Activated CD8-positive, alpha-beta T cell treated with anti-CD3 and anti-CD28 coated beads for 36 hours (primary cell): ENCODE results near the gene ELMO2. TPM values are rescaled to one million over a fixed set of nuclear protein-coding genes. Genes with fewer than 3 reads are reported as not detected.

Source experiments
- ATAC-seq: fragments of 200-7000 bp; cut with Tn5 transposase; one replicate; pipeline ENCODE4 v1.10.0; 2021; ENCODE audit warnings: mild to moderate bottlenecking, moderate library complexity
- CTCF ChIA-PET: fragments of 350-600 bp; sonication (Branson Sonifier 250); formaldehyde crosslinking; loops from one replicate; lab custom pipeline; 2021; ENCODE audit warnings: antibody characterized with exemption; lab: Charles Lee
- POLR2A ChIA-PET: fragments of 350-600 bp; sonication (Branson Sonifier 250); formaldehyde crosslinking; loops from one replicate; lab custom pipeline; 2021; ENCODE audit warnings: antibody characterized with exemption; lab: Charles Lee
- DNase-seq: peaks from one replicate; pipeline ENCODE4 v3.0.0-alpha.2; 2020
- H3K27ac Mint-ChIP-seq: one replicate; pipeline ENCODE4 v1.8.0; 2021; ENCODE audit warnings: mild to moderate bottlenecking, mixed read lengths
- H3K27me3 Mint-ChIP-seq: one replicate; pipeline ENCODE4 v1.8.0; 2021; ENCODE audit warnings: mixed read lengths
- H3K36me3 Mint-ChIP-seq: one replicate; pipeline ENCODE4 v1.8.0; 2021; ENCODE audit warnings: low read depth, mixed read lengths
- H3K4me1 Mint-ChIP-seq: one replicate; pipeline ENCODE4 v1.8.0; 2021; ENCODE audit warnings: low read depth, mixed read lengths
- H3K4me3 Mint-ChIP-seq: one replicate; pipeline ENCODE4 v1.8.0; 2021; ENCODE audit warnings: mild to moderate bottlenecking, moderate library complexity, mixed read lengths
- H3K9me3 Mint-ChIP-seq: one replicate; pipeline ENCODE4 v1.8.0; 2021; ENCODE audit warnings: mixed read lengths
- intact Hi-C: fragments of 100-400 bp; cut with micrococcal nuclease; formaldehyde crosslinking; loops from one replicate; pipeline ENCODE4 v1.10.0; 2022
- total RNA-seq, 2 experiments: library from RNA; stranded (reverse); gene quantifications; one replicate each; pipeline ENCODE4 v1.2.3, GENCODE V29; 2021
- TF ChIP-seq, protein P1 (sequence below): fragments of 200-600 bp; IDR thresholded peaks from one replicate; pipeline ENCODE4 v1.8.0; 2022; ENCODE audit warnings: antibody characterized with exemption, mild to moderate bottlenecking

The ELMO2 gene
- total RNA-seq, 2 experiments from 2014 or later: 36.2 to 38.1 TPM

DNA sequence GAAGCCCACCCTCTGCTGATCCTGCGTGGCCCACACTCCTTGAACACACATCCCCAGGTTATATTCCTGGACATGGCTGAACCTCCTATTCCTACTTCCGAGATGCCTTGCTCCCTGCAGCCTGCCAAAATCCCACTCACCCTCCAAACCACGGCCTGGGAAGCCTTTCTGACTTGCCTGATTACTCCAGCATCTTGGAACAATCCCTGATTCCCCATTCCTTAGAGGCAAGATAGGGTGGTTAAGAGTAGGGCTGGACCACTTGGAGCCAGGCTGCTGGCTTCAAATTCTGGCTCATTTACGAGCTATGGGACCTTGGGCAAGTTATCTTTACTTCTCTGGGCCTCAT lies 52.2 kb downstream of the ELMO2 start:
- intact Hi-C loops: no loop called here
- ATAC-seq (no peak), DNase-seq (no peak)
- peaks cover 14% of the 10 kb centered on the region for H3K36me3 Mint-ChIP-seq
- H3K9me3 Mint-ChIP-seq: no peaks in the 10 kb centered on the region
- H3K4me3 Mint-ChIP-seq: no peak overlapping the region
- H3K27me3 Mint-ChIP-seq: no peaks in the 10 kb centered on the region
- peaks cover 44% of the 10 kb centered on the region for H3K4me1 Mint-ChIP-seq
- CTCF ChIA-PET: no interaction called here
- no peak overlapping the region for H3K27ac Mint-ChIP-seq
- POLR2A ChIA-PET: interaction anchor here (0.6 kb wide), 1 partner anchor 10 kb away, joined by 3 read pairs; no protein-coding TSS in a partner anchor
- TF ChIP-seq, protein P1, sequence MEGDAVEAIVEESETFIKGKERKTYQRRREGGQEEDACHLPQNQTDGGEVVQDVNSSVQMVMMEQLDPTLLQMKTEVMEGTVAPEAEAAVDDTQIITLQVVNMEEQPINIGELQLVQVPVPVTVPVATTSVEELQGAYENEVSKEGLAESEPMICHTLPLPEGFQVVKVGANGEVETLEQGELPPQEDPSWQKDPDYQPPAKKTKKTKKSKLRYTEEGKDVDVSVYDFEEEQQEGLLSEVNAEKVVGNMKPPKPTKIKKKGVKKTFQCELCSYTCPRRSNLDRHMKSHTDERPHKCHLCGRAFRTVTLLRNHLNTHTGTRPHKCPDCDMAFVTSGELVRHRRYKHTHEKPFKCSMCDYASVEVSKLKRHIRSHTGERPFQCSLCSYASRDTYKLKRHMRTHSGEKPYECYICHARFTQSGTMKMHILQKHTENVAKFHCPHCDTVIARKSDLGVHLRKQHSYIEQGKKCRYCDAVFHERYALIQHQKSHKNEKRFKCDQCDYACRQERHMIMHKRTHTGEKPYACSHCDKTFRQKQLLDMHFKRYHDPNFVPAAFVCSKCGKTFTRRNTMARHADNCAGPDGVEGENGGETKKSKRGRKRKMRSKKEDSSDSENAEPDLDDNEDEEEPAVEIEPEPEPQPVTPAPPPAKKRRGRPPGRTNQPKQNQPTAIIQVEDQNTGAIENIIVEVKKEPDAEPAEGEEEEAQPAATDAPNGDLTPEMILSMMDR: no peak

DNA sequence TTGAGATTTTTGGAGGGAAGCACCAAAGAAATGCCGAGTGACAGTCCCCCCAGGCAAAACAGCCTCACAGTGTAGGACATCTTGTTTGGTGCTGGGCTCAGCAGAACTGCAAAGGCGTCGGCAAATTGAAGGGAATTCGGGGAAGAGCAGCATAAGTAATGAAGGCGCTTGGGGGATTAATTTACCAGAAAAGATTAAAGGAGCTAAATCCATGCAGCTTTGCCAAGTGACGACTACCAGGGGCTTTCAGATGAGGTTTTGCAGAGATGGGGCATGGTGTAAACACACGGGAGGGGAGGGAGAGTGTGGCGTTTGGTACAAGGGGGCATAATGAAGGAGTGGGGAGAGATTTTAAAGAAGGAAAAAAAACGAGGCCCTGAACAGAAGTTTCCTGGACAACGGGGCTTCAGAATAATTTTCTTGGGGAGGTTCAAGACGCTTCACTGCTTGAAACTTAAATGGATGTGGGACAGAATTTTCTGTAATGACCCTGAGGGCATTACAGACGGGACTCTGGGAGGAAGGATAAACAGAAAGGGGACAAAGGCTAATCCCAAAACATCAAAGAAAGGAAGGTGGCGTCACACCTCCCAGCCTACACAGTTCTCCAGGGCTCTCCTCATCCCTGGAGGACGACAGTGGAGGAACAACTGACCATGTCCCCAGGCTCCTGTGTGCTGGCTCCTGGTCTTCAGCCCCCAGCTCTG lies 52.8 kb downstream of the ELMO2 start:
- CTCF ChIA-PET: interaction anchor here (1.0 kb wide), 1 partner anchor 47 kb away, joined by 3 read pairs; no protein-coding TSS in a partner anchor
- Mint-ChIP-seq H3K9me3 (no peaks in the 10 kb centered on the region), H3K4me1 (peaks cover 40% of the 10 kb centered on the region), H3K27me3 (no peaks in the 10 kb centered on the region), H3K36me3 (peaks cover 15% of the 10 kb centered on the region), H3K27ac (no peak overlapping the region), H3K4me3 (no peak overlapping the region)
- POLR2A ChIA-PET: interaction anchor here (0.6 kb wide), 1 partner anchor 10 kb away, joined by 3 read pairs; no protein-coding TSS in a partner anchor
- TF ChIP-seq, protein P1: no peak
- DNase-seq (no peak), ATAC-seq (no peak)
- intact Hi-C loops: no loop called here

DNA sequence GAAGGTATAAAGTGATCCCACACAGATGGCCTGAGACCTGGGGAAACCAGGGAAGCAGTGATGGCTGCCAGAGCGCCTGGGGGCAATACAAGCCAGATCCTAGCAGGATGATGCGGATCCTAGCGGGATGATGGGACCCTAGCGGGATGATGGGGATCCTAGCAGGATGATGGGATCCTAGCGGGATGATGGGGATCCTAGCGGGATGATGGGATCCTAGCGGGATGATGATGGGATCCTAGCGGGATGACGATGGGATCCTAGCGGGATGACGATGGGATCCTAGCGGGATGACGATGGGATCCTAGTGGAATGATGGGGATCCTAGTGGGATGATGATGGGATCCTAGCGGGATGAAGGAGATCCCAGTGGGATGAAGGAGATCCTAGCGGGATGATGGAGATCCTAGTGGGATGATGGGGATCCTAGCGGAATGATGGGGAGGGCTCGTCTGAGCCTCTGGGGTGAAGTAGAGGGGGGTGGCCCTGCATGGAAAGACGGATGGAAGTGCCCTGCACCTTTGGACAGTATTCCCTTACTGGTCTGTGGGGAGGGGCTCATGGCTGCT lies 54.0 kb downstream of the ELMO2 start:
- ChIA-PET CTCF (no interaction called here), POLR2A (no interaction called here)
- TF ChIP-seq, protein P1: no peak
- Mint-ChIP-seq H3K9me3 (no peaks in the 10 kb centered on the region), H3K27ac (no peak overlapping the region), H3K27me3 (no peaks in the 10 kb centered on the region), H3K4me1 (peaks cover 29% of the 10 kb centered on the region), H3K4me3 (no peak overlapping the region), H3K36me3 (peaks cover 15% of the 10 kb centered on the region)
- DNase-seq: no peak
- intact Hi-C loops: no loop called here
- ATAC-seq: no peak

DNA sequence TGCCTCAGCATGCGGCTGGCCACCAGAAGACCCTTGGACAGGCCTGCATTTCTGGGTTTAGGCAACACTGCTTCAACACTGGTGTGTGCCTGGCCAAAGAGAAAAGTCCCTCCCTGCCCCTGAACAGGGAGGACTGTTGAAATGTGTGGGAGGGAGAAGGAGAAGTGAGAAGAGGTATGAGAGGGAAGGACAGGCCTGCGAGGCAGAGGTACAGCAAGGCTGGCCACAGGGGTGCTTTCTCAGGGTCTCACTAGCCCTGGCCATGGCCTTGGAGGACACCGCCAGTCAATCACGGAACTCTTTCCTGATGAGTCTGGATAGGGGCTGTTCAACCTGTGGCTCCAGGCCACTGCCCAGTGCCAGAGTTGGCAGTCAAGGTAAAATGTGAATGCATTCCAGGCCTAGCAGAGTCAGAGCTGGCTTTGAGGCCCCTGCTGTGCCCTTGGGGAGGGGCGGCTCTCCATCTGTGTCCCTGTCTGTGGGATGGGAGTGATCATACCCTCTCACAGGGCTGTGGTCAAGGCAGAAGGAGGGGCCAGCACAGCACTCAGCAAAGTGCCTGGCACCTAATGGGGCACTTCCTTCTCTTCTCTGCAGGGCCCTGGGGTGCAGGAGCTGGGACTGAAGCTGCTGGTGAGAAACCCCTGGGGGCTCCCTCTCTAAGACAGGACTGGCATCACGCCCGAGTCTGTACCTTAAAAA lies 54.9 kb downstream of the ELMO2 start:
- ChIA-PET CTCF (no interaction called here), POLR2A (no interaction called here)
- Mint-ChIP-seq H3K36me3 (peaks cover 15% of the 10 kb centered on the region), H3K27me3 (no peaks in the 10 kb centered on the region), H3K27ac (peak overlapping the region; percentile 51), H3K9me3 (no peaks in the 10 kb centered on the region), H3K4me3 (no peak overlapping the region), H3K4me1 (peaks cover 23% of the 10 kb centered on the region)
- ATAC-seq (no peak), DNase-seq (no peak)
- intact Hi-C loops: no loop called here
- TF ChIP-seq, protein P1: no peak

DNA sequence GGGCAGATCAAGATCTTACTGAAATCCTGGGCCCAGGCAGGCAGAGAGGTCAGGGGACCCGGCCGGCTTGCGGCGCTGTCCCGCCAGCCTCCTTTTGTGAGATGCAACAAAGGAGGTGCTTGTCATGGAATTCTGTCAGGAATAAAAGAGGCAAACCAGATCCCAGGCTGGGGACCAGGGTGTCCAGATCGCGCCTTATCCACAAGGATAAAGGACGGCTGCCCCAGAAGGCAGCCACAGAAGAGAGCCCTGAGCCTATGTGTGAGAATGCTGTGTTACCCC lies 55.5 kb downstream of the ELMO2 start:
- H3K36me3 Mint-ChIP-seq: peaks cover 17% of the 10 kb centered on the region
- no peaks in the 10 kb centered on the region for H3K9me3 Mint-ChIP-seq
- peak overlapping the region; percentile 78 for H3K27ac Mint-ChIP-seq
- POLR2A ChIA-PET: no interaction called here
- H3K4me1 Mint-ChIP-seq: peaks cover 21% of the 10 kb centered on the region
- intact Hi-C loops: no loop called here
- TF ChIP-seq, protein P1: no peak
- no peaks in the 10 kb centered on the region for H3K27me3 Mint-ChIP-seq
- ATAC-seq (no peak), DNase-seq (no peak)
- no peak overlapping the region for H3K4me3 Mint-ChIP-seq
- CTCF ChIA-PET: no interaction called here
